ENCODE measurements around the gene P2RY2.

P2RY2 gene

DNA sequence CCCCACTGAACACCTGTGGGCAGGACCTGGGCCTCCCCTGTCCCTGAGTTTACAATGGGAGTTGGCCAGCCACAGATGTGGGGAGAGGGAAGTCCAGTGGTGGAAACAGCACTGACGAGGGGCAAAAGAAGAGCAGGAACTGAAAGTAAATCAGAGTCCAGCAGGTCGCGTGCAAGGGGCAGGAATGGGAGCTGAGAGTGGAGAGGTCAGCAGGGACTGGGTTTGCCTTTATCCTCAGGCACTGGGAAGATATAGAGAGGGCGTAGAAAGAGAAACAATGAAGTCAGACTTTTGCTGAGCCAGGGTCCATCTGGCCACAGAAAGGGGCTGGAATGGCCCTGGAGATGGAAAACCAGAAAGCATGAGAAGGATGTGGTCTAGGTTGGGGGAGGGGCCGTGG is 62.5 kb downstream of the P2RY2 start:
- Histone ChIP-seq H3K4me1 (ENCODE audit: insufficient read depth, insufficient read length) (no peaks in the 10 kb centered on the region), H3K27me3 (ENCODE audit: insufficient read depth, insufficient read length) (no peaks in the 10 kb centered on the region), H3K4me3 (ENCODE audit: insufficient read length, low read depth) (no peak overlapping the region), H3K9ac (ENCODE audit: insufficient read length, low read depth) (no peak overlapping the region), H3K9me3 (ENCODE audit: insufficient read depth, low read length) (no peaks in the 10 kb centered on the region), H3K36me3 (ENCODE audit: insufficient read depth, insufficient read length, low read length) (no peaks in the 10 kb centered on the region)
- no peak for TF ChIP-seq YY1 (IDR thresholded peaks at IDR 0.05; ENCODE audit: insufficient read depth, insufficient read length)
- no peak for TF ChIP-seq ZNF274 (IDR thresholded peaks at IDR 0.05; ENCODE audit: low read depth, low read length)
- TF ChIP-seq SUZ12 (IDR thresholded peaks at IDR 0.05; ENCODE audit: extremely low read depth, insufficient read depth, insufficient read length): no peak
- no peak for DNase-seq (ENCODE audit: low read depth, low spot score)

DNA sequence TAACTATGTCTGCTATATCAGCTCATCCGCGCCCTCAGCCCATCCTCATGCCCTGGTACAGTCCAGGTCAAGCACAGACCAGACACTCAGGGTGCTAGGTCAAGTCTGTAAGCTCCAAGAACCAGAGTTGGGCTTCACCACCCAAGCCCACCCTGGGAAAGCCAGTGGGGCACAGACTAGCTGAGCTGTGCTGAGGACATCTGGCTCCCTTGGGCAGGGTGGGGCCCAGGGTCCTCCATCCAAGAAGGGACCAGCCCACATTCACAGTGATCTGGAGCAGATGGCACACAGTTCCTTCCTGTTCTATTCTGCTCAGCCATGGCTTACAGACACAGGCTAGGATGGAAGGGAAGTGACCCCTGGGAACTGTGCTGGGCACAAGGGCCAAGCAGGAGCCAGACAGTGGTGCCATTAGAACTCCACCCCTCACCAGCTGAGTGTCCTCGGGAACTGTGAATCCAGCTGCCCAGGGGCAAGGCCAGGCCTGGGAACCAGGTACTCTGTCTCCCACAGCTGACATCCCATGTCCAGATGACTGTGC is 63.2 kb downstream of the P2RY2 start:
- H3K36me3 ChIP-seq (ENCODE audit: insufficient read depth, insufficient read length, low read length): no peaks in the 10 kb centered on the region
- no peaks in the 10 kb centered on the region for H3K27me3 ChIP-seq (ENCODE audit: insufficient read depth, insufficient read length)
- no peak for DNase-seq (ENCODE audit: low read depth, low spot score)
- H3K4me1 ChIP-seq (ENCODE audit: insufficient read depth, insufficient read length): no peaks in the 10 kb centered on the region
- TF ChIP-seq ZNF274 (IDR thresholded peaks at IDR 0.05; ENCODE audit: low read depth, low read length) (no peak), SUZ12 (IDR thresholded peaks at IDR 0.05; ENCODE audit: extremely low read depth, insufficient read depth, insufficient read length) (no peak), YY1 (IDR thresholded peaks at IDR 0.05; ENCODE audit: insufficient read depth, insufficient read length) (no peak)
- no peak overlapping the region for H3K9ac ChIP-seq (ENCODE audit: insufficient read length, low read depth)
- no peak overlapping the region for H3K4me3 ChIP-seq (ENCODE audit: insufficient read length, low read depth)
- H3K9me3 ChIP-seq (ENCODE audit: insufficient read depth, low read length): no peaks in the 10 kb centered on the region

DNA sequence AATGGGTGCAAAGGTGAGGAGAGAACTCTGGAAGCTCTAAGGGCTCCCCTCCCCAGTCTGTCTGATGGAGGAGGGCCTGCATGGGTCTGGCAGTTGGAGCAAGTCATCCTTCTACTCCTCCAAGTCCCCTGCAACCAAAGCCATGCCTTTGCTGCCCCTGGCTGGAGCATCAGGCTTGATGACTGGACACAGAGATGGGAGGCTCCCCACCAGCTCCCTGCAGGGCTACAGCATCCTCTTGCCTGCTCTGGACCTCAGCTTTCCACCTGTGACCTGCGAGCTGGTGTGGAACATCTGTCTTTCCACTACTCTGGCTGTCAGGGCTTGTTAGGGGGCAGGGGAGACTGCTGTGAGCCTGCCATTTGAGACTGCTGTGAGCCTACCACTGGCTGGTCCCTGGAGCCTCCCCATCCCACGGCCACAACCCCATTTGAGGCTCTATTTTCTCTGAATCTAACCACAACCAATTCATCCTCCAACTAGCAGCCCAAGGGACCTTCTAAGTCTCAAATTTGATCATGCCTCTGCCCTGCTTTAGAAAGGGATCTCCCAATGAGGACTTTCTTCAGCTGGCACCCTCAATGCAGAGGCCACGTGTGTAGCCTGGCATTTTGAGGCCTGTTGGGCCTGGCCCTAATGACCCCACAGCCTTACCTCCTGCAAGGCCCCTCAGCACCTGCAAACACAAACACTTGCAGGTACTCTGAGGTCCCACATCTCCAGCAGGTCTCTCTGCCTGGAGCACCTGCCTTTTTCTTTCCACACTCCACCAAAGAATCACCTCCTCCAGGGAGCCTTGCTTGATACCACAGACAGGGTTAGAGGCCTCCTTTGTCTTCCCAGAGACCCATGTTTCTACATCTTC is 63.9 kb downstream of the P2RY2 start:
- TF ChIP-seq SUZ12 (IDR thresholded peaks at IDR 0.05; ENCODE audit: extremely low read depth, insufficient read depth, insufficient read length): no peak
- TF ChIP-seq ZNF274 (IDR thresholded peaks at IDR 0.05; ENCODE audit: low read depth, low read length): no peak
- no peak for TF ChIP-seq YY1 (IDR thresholded peaks at IDR 0.05; ENCODE audit: insufficient read depth, insufficient read length)
- Histone ChIP-seq H3K4me3 (ENCODE audit: insufficient read length, low read depth) (no peak overlapping the region), H3K27me3 (ENCODE audit: insufficient read depth, insufficient read length) (no peaks in the 10 kb centered on the region), H3K9ac (ENCODE audit: insufficient read length, low read depth) (no peak overlapping the region), H3K9me3 (ENCODE audit: insufficient read depth, low read length) (no peaks in the 10 kb centered on the region), H3K36me3 (ENCODE audit: insufficient read depth, insufficient read length, low read length) (no peaks in the 10 kb centered on the region), H3K4me1 (ENCODE audit: insufficient read depth, insufficient read length) (no peaks in the 10 kb centered on the region)
- DNase-seq (ENCODE audit: low read depth, low spot score): no peak

DNA sequence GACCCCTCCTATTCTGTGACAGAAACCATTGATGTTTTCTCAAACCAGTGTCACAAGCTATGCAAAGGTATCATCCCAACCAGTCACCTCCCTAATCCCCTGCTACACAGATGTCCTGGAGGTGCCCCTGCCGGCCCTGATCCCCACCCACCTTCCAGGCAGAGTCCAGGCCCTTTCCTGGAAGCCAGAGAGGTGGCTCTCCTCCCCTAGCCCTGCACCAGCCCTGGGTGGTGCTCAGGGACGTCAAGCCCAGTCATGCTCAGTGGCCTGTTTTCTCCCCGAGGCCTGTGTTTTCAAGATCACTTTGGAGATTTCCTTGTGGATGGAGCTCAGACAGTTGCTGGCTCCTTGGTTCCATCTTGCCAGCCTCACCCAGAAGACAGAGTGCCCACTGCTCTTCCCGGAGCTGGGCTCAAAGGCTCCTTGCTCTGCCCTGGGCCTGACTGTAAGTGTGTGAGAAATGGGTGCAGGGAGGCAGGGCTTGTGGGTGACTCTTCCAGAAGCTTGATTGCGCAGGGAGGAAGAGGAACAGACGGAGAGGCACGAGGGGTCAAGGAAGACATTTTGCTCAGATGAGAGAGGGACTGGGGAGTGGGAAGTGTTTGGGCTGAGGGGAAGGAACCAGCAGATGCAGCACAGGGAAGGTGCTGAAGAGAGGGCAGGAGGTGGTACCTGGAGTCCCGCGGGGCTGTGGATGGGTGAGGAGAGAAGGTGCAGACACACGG is 65.4 kb downstream of the P2RY2 start:
- Histone ChIP-seq H3K27me3 (ENCODE audit: insufficient read depth, insufficient read length) (no peaks in the 10 kb centered on the region), H3K36me3 (ENCODE audit: insufficient read depth, insufficient read length, low read length) (no peaks in the 10 kb centered on the region), H3K4me1 (ENCODE audit: insufficient read depth, insufficient read length) (no peaks in the 10 kb centered on the region), H3K9ac (ENCODE audit: insufficient read length, low read depth) (no peak overlapping the region), H3K9me3 (ENCODE audit: insufficient read depth, low read length) (no peaks in the 10 kb centered on the region), H3K4me3 (ENCODE audit: insufficient read length, low read depth) (no peak overlapping the region)
- TF ChIP-seq SUZ12 (IDR thresholded peaks at IDR 0.05; ENCODE audit: extremely low read depth, insufficient read depth, insufficient read length) (no peak), ZNF274 (IDR thresholded peaks at IDR 0.05; ENCODE audit: low read depth, low read length) (no peak), YY1 (IDR thresholded peaks at IDR 0.05; ENCODE audit: insufficient read depth, insufficient read length) (no peak)
- no peak for DNase-seq (ENCODE audit: low read depth, low spot score)

DNA sequence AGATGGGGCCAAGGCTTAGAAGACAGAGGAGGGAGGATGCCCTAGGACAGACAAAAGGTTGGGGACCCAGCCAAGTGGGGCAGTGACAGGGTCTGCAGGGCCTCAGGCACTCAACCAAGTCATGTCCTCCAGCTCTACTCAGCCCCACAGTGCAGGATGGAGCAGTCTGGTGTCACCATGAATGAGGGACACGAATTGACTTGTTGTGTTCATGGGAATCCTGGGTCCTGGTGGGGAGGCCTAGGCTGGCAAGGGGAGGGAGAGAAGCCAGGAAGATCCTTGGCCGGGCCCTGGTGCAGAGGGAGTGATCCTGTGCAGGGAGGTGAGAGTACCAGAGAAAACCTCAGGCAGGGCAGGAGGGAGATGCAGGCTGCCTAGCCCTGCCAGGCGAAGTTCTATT is 66.0 kb downstream of the P2RY2 start:
- Histone ChIP-seq H3K4me1 (ENCODE audit: insufficient read depth, insufficient read length) (peaks cover 2% of the 10 kb centered on the region), H3K4me3 (ENCODE audit: insufficient read length, low read depth) (no peak overlapping the region), H3K9me3 (ENCODE audit: insufficient read depth, low read length) (no peaks in the 10 kb centered on the region), H3K27me3 (ENCODE audit: insufficient read depth, insufficient read length) (no peaks in the 10 kb centered on the region), H3K36me3 (ENCODE audit: insufficient read depth, insufficient read length, low read length) (no peaks in the 10 kb centered on the region), H3K9ac (ENCODE audit: insufficient read length, low read depth) (no peak overlapping the region)
- TF ChIP-seq YY1 (IDR thresholded peaks at IDR 0.05; ENCODE audit: insufficient read depth, insufficient read length) (no peak), ZNF274 (IDR thresholded peaks at IDR 0.05; ENCODE audit: low read depth, low read length) (no peak), SUZ12 (IDR thresholded peaks at IDR 0.05; ENCODE audit: extremely low read depth, insufficient read depth, insufficient read length) (no peak)
- DNase-seq (ENCODE audit: low read depth, low spot score): no peak

DNA sequence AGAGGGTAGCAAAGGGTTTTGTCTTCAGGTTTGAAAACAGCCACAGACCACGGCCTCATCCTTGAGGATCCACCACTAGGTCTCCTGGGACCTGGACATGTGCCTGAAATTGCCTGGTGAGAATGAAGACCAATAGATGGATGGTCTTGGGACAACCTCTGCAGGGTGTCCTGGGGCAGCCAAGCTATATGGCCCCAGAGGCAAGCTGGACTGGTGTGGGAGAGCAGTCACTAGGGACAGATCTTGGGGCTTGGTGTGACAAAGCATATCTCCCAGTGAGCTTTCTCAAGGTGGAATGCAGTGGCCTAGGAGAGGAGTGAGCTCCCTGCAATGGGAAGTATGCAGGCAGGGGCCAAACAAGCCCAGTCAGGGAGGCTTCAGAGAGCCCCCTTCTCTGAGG is 67.6 kb downstream of the P2RY2 start:
- H3K9ac ChIP-seq (ENCODE audit: insufficient read length, low read depth): no peak overlapping the region
- no peak for DNase-seq (ENCODE audit: low read depth, low spot score)
- no peak overlapping the region for H3K4me3 ChIP-seq (ENCODE audit: insufficient read length, low read depth)
- H3K9me3 ChIP-seq (ENCODE audit: insufficient read depth, low read length): no peaks in the 10 kb centered on the region
- H3K4me1 ChIP-seq (ENCODE audit: insufficient read depth, insufficient read length): peaks cover 4% of the 10 kb centered on the region
- H3K27me3 ChIP-seq (ENCODE audit: insufficient read depth, insufficient read length): no peaks in the 10 kb centered on the region
- TF ChIP-seq SUZ12 (IDR thresholded peaks at IDR 0.05; ENCODE audit: extremely low read depth, insufficient read depth, insufficient read length): no peak
- no peak for TF ChIP-seq ZNF274 (IDR thresholded peaks at IDR 0.05; ENCODE audit: low read depth, low read length)
- TF ChIP-seq YY1 (IDR thresholded peaks at IDR 0.05; ENCODE audit: insufficient read depth, insufficient read length): no peak
- H3K36me3 ChIP-seq (ENCODE audit: insufficient read depth, insufficient read length, low read length): no peaks in the 10 kb centered on the region
